ENCODE measurements around the gene ZNF414. TPM values are rescaled to one million over a fixed set of nuclear protein-coding genes. Genes with fewer than 3 reads are reported as not detected.
A peak's percentile ranks its signal among the peaks of the same experiment; 100 is the strongest.

The ZNF414 gene
- polyA plus RNA-seq, 2 of the 4 experiments (the other 2 are of a cell fraction) = 2.8 to 22.1 TPM

DNA sequence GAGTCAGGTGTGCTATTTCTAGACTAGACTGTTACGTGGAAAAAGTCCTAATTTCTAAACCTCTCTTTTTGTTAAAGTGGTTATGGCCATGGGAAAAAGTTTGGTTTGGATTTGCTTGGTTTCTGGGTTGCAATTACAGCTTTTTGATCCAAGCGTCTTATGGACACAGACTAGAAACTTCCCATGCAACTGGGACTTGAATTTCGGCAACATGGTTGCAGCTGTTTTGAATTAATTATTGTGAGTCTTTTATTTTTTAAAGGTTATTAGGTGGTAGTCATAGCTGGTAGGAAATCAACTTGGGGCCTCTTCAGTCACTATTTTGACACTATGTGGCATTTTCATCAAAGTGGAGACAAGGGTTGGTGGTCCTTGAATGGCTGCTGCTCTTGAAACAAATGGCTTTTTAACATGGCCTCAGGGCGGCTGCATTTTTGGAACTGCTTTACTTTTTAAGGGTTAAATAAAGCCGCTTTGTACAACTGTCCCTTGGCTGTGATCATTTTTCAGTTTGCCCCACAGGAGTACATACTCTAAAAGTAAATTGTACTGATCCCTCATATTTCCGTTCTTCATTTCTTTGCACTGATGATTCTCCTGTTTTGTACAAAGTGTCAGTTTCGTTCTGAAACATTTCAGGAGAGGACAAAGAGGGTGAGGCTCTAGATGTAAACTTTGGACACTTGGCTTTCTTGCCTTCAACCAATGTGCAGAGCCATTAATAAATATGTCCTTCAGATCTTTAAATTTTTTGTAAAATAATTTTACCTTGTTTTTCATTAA is 53.3 kb downstream of the ZNF414 start:
- peak overlapping the region; percentile 61 to 84 for H3K27ac ChIP-seq
- CTCF ChIA-PET = interaction anchor here (0.9 to 1.9 kb wide), 5 partner anchors 10 to 107 kb away, joined by 3 to 4 read pairs (median 3); partner anchors contain the start of gene MARCHF2
- TF ChIP-seq CHD4 (IDR thresholded peaks at IDR 0.05; ENCODE audit: borderline replicate concordance) (no peak), EHF (CRISPR knock-in tag; IDR thresholded peaks at IDR 0.05) (no peak), CHD2 (IDR thresholded peaks at IDR 0.05; ENCODE audit: low read length, partially characterized antibody) (no peak), ZC3H11A (IDR thresholded peaks at IDR 0.05) (no peak), KDM1A (IDR thresholded peaks at IDR 0.05; ENCODE audit: low read depth) (no peak), EHMT2 (IDR thresholded peaks at IDR 0.05; ENCODE audit: low read depth) (no peak), RARB (CRISPR knock-in tag; IDR thresholded peaks at IDR 0.05) (no peak), SMC3 (IDR thresholded peaks at IDR 0.05) (no peak), JUNB (IDR thresholded peaks at IDR 0.05) (no peak), RAD21 (conservative IDR thresholded peaks at IDR 0.05 in 1 of 2, IDR thresholded peaks at IDR 0.05 in 1 of 2) (no peak), HDAC2 (IDR thresholded peaks at IDR 0.05) (no peak), HOXB5 (CRISPR knock-in tag; IDR thresholded peaks at IDR 0.05) (no peak), POLR2A (IDR thresholded peaks at IDR 0.05; ENCODE audit: low read length) (no peak), BHLHE40 (IDR thresholded peaks at IDR 0.05; ENCODE audit: low read depth, low read length) (no peak), TFCP2L1 (CRISPR knock-in tag; IDR thresholded peaks at IDR 0.05) (no peak), CBX8 (IDR thresholded peaks at IDR 0.05) (no peak), EP300 (IDR thresholded peaks at IDR 0.05) (no peak), CEBPB (IDR thresholded peaks at IDR 0.05) (no peak), POLR2AphosphoS2 (conservative IDR thresholded peaks at IDR 0.05; ENCODE audit: low read length) (no peak)
- TF ChIP-seq, protein P1, sequence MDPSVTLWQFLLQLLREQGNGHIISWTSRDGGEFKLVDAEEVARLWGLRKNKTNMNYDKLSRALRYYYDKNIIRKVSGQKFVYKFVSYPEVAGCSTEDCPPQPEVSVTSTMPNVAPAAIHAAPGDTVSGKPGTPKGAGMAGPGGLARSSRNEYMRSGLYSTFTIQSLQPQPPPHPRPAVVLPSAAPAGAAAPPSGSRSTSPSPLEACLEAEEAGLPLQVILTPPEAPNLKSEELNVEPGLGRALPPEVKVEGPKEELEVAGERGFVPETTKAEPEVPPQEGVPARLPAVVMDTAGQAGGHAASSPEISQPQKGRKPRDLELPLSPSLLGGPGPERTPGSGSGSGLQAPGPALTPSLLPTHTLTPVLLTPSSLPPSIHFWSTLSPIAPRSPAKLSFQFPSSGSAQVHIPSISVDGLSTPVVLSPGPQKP (IDR thresholded peaks at IDR 0.05; ENCODE audit: low read depth, low read length) = no peak
- POLR2A ChIA-PET = no interaction called here
- peak overlapping the region; percentile 6; the same call in 1 of the 3 replicates for H3K4me3 ChIP-seq
- FAIRE-seq (no peak), DNase-seq (ENCODE audit: low read depth in 1 of 2, low spot score in 1 of 2) (no peak), ATAC-seq (no peak)
- H3K4me2 ChIP-seq = peak overlapping the region; percentile 73
- H3K4me1 ChIP-seq = peaks cover 57% of the 10 kb centered on the region
- no peaks in the 10 kb centered on the region for H3K9me3 ChIP-seq
- 85% methylated on average over 7 of the region's 7 CpGs for WGBS (ENCODE audit: missing lambda C conversion rate)

Other genes with a start within 250 kb of the ZNF414 start
- 27.4 and 28.8 TPM in 2 replicates for gene CD320, start 205.8 kb downstream of the ZNF414 start, polyA plus RNA-seq (2011; rRNA removed)
- gene CD320, start 205.8 kb downstream of the ZNF414 start, polyA plus RNA-seq (2017; fragmentation: RNase III; extraction: RNeasy Plus Mini Kit Qiagen cat#74134 plus additional on column Dnase treatment) = 51.9 to 54.2 TPM (median 54.1 TPM) in 3 replicates
- 29.7 and 44.5 TPM in 2 replicates for gene NDUFA7, start 192.8 kb downstream of the ZNF414 start, polyA plus RNA-seq (2011; rRNA removed)
- 29.0 to 44.0 TPM (median 40.2 TPM) in 3 replicates for gene NDUFA7, start 192.8 kb downstream of the ZNF414 start, polyA plus RNA-seq (2017; fragmentation: RNase III; extraction: RNeasy Plus Mini Kit Qiagen cat#74134 plus additional on column Dnase treatment)
- gene RPS28, start 192.7 kb downstream of the ZNF414 start, polyA plus RNA-seq (2011; rRNA removed) = 374 and 406 TPM in 2 replicates
- gene RPS28, start 192.7 kb downstream of the ZNF414 start, polyA plus RNA-seq (2017; fragmentation: RNase III; extraction: RNeasy Plus Mini Kit Qiagen cat#74134 plus additional on column Dnase treatment) = 399 to 449 TPM (median 404 TPM) in 3 replicates
- gene KANK3, start 170.9 kb downstream of the ZNF414 start, polyA plus RNA-seq (2011; rRNA removed) = 1.0 and 1.2 TPM in 2 replicates
- gene KANK3, start 170.9 kb downstream of the ZNF414 start, polyA plus RNA-seq (2017; fragmentation: RNase III; extraction: RNeasy Plus Mini Kit Qiagen cat#74134 plus additional on column Dnase treatment) = 1.5 to 1.6 TPM (median 1.5 TPM) in 3 replicates
- 30.8 and 32.6 TPM in 2 replicates for gene ANGPTL4, start 150.0 kb downstream of the ZNF414 start, polyA plus RNA-seq (2011; rRNA removed)
- 12.3 to 18.1 TPM (median 15.1 TPM) in 3 replicates for gene ANGPTL4, start 150.0 kb downstream of the ZNF414 start, polyA plus RNA-seq (2017; fragmentation: RNase III; extraction: RNeasy Plus Mini Kit Qiagen cat#74134 plus additional on column Dnase treatment)
- 22.3 and 25.1 TPM in 2 replicates for gene RAB11B, start 123.8 kb downstream of the ZNF414 start, polyA plus RNA-seq (2011; rRNA removed)
- 86.7 to 95.7 TPM (median 93.7 TPM) in 3 replicates for gene RAB11B, start 123.8 kb downstream of the ZNF414 start, polyA plus RNA-seq (2017; fragmentation: RNase III; extraction: RNeasy Plus Mini Kit Qiagen cat#74134 plus additional on column Dnase treatment)
- gene MARCHF2, start 100.9 kb downstream of the ZNF414 start, polyA plus RNA-seq (2011; rRNA removed) = 12.4 and 12.8 TPM in 2 replicates
- 13.1 to 15.3 TPM (median 13.2 TPM) in 3 replicates for gene MARCHF2, start 100.9 kb downstream of the ZNF414 start, polyA plus RNA-seq (2017; fragmentation: RNase III; extraction: RNeasy Plus Mini Kit Qiagen cat#74134 plus additional on column Dnase treatment)
- 94.1 and 168 TPM in 2 replicates for gene HNRNPM, start 69.2 kb downstream of the ZNF414 start, polyA plus RNA-seq (2011; rRNA removed)
- 334 to 352 TPM (median 348 TPM) in 3 replicates for gene HNRNPM, start 69.2 kb downstream of the ZNF414 start, polyA plus RNA-seq (2017; fragmentation: RNase III; extraction: RNeasy Plus Mini Kit Qiagen cat#74134 plus additional on column Dnase treatment)
- gene PRAM1, start 11.5 kb downstream of the ZNF414 start, polyA plus RNA-seq (2011; rRNA removed) = 0.07 TPM in 1 of 2 replicates, not detected in the other
- gene PRAM1, start 11.5 kb downstream of the ZNF414 start, polyA plus RNA-seq (2017; fragmentation: RNase III; extraction: RNeasy Plus Mini Kit Qiagen cat#74134 plus additional on column Dnase treatment) = 0.08 to 0.28 TPM (median 0.13 TPM) in 3 replicates
- gene MYO1F, start 63.3 kb upstream of the ZNF414 start, polyA plus RNA-seq (2011; rRNA removed) = 0.37 and 0.95 TPM in 2 replicates
- gene MYO1F, start 63.3 kb upstream of the ZNF414 start, polyA plus RNA-seq (2017; fragmentation: RNase III; extraction: RNeasy Plus Mini Kit Qiagen cat#74134 plus additional on column Dnase treatment) = 0.17 to 0.24 TPM (median 0.23 TPM) in 3 replicates
- gene ADAMTS10, start 96.5 kb upstream of the ZNF414 start, polyA plus RNA-seq (2011; rRNA removed) = 26.7 and 33.2 TPM in 2 replicates
- gene ADAMTS10, start 96.5 kb upstream of the ZNF414 start, polyA plus RNA-seq (2017; fragmentation: RNase III; extraction: RNeasy Plus Mini Kit Qiagen cat#74134 plus additional on column Dnase treatment) = 39.0 to 73.0 TPM (median 49.3 TPM) in 3 replicates
- gene NFILZ, start 116.5 kb upstream of the ZNF414 start, polyA plus RNA-seq (2011; rRNA removed) = not detected in 2 replicates
- not detected in 3 replicates for gene NFILZ, start 116.5 kb upstream of the ZNF414 start, polyA plus RNA-seq (2017; fragmentation: RNase III; extraction: RNeasy Plus Mini Kit Qiagen cat#74134 plus additional on column Dnase treatment)
- not detected in 2 replicates for gene ACTL9, start 184.6 kb upstream of the ZNF414 start, polyA plus RNA-seq (2011; rRNA removed)
- gene ACTL9, start 184.6 kb upstream of the ZNF414 start, polyA plus RNA-seq (2017; fragmentation: RNase III; extraction: RNeasy Plus Mini Kit Qiagen cat#74134 plus additional on column Dnase treatment) = not detected in 3 replicates
- not detected in 2 replicates for gene OR2Z1, start 207.5 kb upstream of the ZNF414 start, polyA plus RNA-seq (2011; rRNA removed)
- gene OR2Z1, start 207.5 kb upstream of the ZNF414 start, polyA plus RNA-seq (2017; fragmentation: RNase III; extraction: RNeasy Plus Mini Kit Qiagen cat#74134 plus additional on column Dnase treatment) = not detected in 3 replicates

All from A549 (cell line).